MM.1S (cell line): ENCODE results near the gene TRAF3.

Experiments used
- EZH2 ChIP-seq: fragments of 300-600 bp; sonication (generic); optimal IDR thresholded peaks from 2 replicates; pipeline ENCODE3; 2017; ENCODE audit warnings: low read depth, mild to moderate bottlenecking, antibody characterized with exemption, low read length, mixed read lengths
- TF ChIP-seq, protein P1 (sequence below): fragments of 300-600 bp; sonication (generic); IDR thresholded peaks from 2 replicates; pipeline ENCODE4 v1.5.1; 2016; ENCODE audit warnings: antibody characterized with exemption, low read length, mixed read lengths

- TF ChIP-seq, protein P1, sequence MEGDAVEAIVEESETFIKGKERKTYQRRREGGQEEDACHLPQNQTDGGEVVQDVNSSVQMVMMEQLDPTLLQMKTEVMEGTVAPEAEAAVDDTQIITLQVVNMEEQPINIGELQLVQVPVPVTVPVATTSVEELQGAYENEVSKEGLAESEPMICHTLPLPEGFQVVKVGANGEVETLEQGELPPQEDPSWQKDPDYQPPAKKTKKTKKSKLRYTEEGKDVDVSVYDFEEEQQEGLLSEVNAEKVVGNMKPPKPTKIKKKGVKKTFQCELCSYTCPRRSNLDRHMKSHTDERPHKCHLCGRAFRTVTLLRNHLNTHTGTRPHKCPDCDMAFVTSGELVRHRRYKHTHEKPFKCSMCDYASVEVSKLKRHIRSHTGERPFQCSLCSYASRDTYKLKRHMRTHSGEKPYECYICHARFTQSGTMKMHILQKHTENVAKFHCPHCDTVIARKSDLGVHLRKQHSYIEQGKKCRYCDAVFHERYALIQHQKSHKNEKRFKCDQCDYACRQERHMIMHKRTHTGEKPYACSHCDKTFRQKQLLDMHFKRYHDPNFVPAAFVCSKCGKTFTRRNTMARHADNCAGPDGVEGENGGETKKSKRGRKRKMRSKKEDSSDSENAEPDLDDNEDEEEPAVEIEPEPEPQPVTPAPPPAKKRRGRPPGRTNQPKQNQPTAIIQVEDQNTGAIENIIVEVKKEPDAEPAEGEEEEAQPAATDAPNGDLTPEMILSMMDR: no peak
- TF ChIP-seq EZH2: no peak
Observed at GRCh38 chr14:102952276-102952675, 175.0 kb downstream of the TRAF3 start.
